GM21723 (cell line): ENCODE data around the gene GLP2R.

Experiments used
- ATAC-seq: cut with Tn5 transposase; IDR thresholded peaks from one replicate; pipeline ENCODE4 v1.9.1; 2021; ENCODE audit warnings: mild to moderate bottlenecking, moderate library complexity; ENCODE audit not compliant: unreplicated experiment

The GLP2R gene

DNA sequence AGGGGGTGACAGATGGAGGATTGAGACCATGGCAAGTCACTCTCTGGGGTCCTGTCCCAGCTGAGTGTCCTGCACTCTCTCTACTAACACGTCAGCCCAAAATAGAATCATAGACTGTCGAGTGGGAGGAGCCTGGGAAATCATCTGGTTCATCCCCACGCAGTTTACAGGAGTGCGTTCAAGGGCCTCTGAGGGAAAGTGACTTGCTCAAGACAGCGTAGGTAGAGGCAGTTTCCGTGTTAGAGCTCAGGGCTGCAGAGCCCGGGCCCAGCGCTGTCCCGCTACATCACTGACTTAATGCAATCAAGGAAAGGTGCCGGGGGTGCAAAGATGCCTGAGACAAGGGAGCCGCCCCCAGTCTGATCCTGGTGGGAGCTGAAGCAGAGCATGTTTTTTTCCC, 14.2 kb upstream of the GLP2R start:
- ATAC-seq = no peak

DNA sequence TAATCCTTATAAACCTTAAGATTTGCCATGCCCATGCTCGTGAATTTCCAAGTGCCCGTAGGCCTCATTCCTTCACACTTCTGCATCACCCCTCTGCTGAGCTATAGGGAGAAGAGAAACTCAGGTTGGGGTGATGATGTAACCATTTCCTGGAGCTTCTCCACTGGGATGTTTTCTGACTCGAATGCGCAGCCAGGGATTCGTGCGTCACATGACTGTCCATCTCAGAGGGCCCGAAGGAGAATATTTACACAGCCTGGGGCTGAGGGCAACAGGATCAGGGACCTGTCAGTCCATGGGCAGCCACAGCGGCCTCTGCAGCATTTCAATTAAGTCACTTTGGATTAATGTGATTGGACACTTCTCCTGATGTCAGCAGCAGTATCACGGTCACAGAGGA, 12.6 kb upstream of the GLP2R start:
- ATAC-seq = no peak

DNA sequence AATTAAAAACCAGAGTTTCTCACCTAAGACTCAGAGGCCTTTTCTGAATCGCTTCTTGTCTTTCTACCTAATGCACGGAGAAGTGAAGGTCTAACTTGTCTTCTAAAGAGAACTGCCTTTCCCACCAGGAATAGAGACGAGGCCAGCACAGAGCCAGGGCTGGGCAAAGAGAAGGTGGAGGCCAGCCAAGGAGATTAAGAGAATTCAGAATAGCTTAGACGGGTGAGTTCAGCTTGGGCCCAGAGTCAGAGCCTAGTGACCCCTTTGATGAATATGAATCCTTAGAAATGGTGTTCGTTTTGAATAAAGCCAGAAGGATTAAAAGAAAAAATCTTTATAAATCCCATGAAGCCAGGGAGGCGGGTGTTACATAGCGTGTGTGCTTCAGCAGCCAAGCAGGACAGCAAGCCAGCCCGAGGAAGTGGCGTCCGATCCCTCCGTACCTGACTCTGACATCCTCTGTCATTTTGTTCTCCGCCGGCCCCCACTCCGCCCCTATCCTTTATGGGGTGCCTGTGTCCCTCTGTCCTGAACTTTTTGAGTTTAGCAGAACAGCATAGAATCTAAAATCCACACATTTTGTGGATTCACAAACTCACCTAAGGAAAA, 11.3 kb upstream of the GLP2R start:
- no peak for ATAC-seq

DNA sequence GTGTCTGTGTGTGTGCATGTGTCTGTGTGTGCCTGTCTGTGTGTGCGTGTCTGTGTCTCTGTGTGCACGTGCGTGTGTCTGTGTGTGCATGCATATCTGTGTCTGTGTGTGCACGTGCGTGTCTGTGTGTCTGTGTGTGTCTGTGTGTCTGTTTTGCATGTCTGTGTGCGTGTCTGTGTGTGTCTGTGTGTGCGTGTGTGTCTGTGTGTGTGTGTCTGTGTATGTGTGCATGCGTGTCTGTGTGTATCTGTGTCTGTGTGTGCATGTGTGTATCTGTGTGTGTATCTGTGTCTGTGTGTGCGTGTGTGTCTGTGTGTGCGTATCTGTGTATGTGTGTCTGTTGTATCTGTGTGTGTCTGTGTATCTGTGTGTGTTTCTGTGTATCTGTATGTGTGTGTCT, 9.3 kb upstream of the GLP2R start:
- ATAC-seq = no peak

DNA sequence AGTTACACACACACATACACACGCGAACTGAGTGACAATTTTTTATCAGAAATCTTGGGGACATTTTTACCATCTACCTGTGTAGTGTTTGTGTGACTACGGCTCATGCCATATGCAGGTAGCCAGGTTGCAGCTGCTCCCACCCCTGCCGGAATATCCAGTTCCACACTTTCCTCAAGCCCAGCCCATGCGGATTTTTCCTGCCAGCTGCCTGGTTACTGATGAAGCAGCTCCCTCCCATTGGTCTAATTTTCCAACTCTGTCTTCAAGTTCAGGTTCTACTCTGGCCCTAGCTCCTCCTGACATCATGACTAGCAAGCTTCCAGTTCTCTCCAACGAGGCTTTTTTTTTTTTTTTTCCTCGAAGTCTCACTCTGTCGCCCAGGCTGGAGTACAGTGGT, 8.6 kb upstream of the GLP2R start:
- ATAC-seq = no peak

DNA sequence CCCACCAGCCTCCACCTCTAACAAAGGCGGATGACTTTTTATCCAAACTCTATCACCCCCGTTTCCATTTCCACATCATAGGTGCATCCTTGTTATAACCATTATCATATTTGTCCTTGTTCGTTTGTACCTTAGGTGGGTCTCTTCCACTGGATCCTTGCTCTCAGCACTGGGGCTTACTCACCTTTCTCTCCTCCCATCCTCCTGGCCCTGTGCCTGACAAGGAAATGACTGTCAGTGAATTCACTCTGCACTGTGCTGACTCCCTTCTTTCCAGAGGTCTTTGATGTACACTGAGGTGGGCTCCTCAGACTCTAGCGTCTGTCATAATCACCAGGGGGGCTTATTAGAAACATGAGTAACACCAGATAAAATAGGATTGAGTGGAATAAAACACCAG, 7.0 kb upstream of the GLP2R start:
- ATAC-seq = no peak

DNA sequence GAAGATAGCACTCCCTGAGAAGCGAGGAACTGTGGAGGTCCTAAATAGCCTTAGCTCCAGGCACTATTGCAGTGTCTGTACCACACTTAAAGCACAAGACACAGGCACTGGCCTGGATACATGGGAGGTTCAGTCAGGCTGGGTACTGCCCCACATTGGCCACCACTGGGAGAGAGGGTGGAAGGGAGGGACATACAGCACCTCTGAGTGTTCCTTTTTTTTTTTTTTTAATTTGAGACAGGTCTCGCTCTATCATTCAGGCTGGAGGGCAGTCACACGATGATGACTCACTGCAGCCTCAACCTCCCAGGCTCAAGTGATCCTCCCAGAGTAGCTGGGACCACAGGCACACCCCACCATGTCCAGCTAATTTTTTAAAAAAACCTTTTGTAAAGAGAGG, 5.3 kb upstream of the GLP2R start:
- ATAC-seq = no peak

DNA sequence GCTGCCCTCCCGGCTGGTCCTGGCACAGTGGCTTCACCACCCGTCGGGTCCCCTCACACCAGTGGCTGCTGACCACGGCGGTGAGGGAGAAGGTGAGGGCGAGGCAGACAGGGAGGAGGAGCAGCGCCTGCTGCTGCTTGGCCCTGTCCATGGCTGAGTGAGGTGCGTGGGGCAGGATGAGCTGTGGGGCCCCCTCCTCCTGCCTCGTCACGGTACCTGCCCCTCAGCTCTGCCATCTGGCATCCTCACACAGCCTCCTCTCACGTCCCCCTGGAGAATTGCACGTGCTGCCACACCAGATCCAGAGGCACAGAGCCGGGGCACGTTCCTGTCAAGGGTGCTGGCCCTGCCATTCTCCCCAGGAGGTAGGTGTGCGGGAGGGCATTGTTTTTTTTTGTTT, 3.8 kb upstream of the GLP2R start, which contains the start of gene GSG1L2:
TSS of gene GSG1L2 (minus strand) at position 159 of the 400 bp plus-strand sequence. CDS start at position 151, 8 bp downstream.
- ATAC-seq = no peak

DNA sequence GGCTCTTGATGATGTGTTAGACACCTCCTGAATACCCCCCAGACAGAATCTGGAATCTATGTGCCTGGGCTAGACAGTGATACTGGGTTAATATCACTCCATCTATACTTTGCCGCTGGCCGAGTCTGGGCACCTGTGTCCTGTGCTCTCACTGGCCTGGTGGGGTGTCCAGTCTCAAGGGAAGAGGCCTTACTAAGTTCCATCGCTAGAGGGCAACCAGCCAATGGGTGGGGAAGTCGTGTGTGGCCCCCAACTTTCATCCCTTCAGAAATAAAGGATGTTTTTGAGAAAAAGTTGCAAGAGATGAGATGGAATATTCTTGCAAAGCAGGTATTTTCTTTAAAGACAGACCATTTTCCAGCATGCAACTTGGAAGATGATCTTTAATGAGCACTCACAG, 1.6 kb upstream of the GLP2R start:
- ATAC-seq = no peak

DNA sequence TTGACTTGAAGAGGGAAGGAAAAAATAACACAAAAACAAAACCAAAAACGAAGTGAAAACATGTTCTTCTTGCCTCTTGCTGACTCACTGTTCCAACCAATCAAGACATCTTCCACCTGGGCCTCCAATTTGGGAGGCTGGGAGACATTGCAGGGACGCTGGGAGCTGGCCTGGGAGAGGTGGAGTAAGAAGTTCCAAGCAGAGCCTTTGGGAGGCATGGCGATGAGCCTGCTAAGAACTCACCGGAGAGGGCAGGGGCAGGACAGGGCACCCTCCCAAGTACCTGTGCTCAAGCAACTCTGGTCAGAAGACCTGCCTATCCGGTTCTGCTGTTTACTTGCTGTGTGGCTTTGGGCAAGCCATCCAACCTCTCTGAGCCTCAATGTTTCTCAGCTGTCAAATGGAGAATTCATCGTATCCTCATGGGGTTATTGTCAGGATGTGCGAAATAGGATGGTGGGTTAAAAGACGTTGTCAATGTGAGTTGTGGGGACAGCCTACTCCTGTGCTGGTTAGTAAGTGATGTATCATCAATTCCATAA, 856 bp upstream of the GLP2R start:
- ATAC-seq = no peak

DNA sequence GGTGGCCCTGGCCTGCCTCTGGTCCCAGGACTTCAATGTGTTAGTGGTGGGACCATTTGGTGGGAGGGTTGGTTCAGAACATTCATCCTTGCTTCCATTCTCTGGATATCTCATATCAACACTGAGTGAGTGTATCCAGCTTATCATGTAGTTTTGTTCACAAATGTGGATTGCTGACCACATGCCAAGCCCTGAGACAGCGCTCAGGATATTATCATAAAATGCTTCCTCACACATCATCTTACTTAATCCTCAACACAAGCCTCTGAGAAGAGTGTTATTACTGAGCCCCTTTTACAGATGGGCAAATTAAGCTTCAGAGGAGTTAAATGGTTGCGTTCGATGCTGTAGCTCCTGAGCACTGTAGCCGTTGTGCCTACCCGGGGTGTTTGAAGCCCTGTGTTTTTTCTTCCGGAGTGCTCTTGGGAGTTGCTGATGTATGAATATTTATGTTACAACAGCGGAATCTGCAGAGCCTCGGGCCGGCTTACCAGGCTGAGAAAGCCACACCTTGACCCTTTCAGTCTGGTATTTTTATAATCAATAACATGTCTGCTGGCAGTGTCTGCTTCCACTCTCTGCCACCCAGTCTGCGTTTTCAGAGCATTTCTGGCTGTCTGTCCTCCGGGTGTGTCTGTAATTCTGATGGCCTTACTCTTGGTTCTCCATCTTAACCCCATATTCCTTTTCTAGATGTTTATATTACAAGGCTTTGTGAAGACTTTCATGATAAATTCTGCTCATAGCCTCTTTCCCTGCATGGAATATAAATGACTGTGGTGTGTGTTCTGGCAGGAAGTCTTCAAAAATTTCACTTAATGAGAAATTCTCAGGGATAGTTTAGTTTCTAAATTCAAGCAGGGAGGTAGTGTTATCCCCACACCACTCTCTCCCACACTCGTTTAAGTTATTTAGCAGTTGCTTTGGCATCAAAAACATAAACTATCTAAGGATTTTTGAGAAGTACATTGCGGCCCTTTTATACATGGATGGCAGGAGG, 2.9 kb downstream of the GLP2R start:
- ATAC-seq = no peak

DNA sequence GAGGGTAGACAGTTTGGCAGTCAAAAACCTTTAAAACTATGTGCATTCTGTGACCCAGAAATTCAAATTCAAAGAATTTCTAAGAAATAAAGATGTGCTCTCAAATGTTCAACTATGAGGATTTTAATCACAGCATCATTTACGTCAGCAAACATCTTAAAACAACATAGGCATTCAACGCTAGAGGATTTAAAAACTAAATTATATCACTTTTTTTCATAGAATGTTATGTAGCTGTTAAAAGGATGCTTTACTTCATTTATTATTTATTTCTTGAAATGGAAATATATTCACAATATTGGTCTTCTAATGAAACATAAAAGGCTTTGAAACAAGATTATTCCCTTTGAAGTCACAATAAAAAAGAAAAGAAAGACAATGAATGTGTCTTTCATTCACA, 3.6 kb downstream of the GLP2R start:
- ATAC-seq = no peak

DNA sequence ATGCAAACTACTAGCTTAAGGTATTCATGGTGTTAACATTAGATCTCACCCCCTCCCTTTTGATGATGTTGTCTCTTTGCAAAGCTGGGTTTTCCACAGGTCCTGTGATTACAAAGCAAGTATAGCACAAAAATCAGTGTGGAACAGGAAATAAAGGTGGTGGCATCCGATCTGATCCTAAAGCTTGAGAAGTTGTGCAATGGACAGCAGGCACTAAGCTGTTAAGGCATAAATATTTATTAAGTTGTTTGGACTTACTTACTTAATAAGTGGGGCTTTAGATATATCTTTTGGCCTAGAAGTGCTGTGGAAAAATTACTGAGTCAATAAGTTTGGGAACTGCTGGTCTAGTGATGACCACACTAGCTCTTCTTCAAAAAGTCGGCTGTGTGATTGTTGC, 5.0 kb downstream of the GLP2R start:
- ATAC-seq = no peak

DNA sequence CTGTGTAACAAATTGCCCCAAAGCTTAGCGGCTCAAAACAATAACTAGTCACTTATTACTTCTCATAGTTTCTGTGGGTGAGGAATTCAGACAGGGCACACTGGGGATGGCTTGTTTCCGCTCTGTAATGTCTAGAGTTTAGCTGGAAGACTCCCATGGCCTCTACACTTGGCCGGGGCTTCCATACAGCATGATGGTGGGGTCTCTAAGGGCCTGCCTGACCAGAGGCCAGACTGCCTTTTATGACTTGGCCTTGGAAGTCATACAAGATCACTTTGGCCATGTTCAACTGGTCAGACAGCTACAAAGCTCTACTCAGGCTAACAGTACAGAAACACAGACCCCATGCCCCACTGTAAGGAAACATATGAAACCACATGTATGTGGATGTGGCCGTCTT, 8.2 kb downstream of the GLP2R start:
- ATAC-seq = no peak

DNA sequence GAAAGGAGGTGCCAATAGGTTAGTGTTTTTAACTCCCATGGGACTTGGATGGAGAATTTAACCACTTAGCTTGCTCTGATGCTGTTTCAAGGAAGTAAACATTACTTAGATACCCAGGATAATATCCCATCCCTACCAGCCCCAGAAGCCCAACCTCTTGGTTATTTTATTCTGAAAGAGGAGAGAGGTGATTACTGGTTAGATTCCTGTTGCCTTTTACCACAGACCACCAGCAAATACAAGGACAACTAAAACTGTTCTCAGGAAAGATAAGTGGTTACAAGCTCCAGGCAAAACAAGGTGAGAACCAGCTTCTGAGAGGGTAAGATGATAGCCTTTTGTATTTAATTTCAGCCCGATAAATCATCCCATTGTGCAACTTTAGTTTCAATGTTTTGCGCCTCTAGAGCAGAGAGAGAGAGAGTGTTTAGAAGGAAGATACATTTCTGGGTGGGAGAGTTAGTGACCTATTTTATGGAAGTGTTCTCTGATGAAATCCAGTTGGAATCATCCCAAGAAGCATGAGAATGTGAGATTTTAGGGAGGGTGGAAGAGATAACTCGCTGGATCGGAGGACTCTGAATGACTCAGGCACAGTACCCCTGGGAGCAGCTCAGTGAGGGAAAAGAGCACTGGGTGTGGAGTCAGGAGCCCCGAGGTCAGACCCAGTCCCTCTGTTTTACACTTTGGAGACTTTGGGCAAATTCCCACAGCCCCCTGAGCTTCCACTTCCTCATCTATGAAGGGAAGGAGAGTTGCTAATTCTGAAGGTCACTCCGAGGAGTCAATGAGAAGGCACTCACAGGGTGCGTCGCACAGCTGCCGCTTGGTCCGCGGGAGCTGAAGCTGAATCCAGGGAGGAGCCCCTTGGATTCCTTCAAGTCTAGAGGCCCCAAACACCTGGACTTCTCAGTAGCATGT, 12.1 kb downstream of the GLP2R start:
- ATAC-seq = no peak

DNA sequence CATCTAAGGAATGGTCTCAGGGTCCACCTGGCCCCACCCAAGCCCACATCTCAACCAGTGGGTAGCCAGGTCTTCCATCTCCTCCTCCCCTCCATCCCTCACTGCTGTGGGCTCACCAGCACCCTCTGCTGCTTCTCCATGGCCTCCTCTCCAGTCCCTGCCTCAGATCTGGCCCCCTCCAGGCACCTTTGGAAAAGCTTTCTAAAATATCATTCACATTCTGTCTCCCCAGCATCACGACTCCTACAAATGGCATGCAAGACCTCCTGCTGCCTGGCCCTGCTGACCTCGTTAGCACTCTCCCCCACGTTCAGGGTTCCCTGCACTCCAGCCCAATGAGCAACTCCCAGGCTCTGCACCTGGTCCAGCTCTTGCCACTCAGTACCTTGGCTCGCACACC, 13.7 kb downstream of the GLP2R start:
- ATAC-seq = no peak

DNA sequence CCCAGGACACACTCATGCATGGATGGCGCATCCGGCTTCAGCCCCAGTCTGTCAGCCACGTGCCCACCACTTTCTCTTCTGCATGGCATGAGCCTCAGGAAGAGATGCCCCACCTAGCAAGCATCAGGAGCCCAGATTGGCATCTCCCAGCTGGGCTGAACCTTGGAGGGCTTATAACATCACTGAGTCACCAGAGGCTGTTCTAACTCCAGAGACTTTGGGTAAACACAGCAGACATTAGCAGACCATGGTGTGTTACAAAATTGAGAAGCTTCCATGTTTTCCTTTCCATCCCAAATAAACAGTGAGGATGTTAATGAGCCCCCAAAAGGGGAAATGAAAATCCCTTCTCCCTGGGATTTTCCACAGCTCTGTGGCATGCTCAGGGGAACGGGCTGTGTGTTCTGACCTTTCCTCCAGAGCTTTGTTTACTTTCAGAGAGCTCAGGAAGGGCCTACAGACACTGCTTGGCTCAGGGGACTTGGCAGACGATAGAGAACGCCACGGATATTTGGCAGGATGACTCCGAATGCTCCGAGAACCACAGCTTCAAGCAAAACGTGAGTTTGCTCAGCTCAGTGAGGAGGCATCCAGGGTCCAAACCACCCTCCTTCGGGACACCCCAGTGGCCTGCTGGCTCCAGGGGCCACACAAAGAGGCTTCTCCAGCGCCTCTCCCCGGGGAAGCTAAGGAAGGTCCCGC, 16.5 kb downstream of the GLP2R start:
- no peak for ATAC-seq

DNA sequence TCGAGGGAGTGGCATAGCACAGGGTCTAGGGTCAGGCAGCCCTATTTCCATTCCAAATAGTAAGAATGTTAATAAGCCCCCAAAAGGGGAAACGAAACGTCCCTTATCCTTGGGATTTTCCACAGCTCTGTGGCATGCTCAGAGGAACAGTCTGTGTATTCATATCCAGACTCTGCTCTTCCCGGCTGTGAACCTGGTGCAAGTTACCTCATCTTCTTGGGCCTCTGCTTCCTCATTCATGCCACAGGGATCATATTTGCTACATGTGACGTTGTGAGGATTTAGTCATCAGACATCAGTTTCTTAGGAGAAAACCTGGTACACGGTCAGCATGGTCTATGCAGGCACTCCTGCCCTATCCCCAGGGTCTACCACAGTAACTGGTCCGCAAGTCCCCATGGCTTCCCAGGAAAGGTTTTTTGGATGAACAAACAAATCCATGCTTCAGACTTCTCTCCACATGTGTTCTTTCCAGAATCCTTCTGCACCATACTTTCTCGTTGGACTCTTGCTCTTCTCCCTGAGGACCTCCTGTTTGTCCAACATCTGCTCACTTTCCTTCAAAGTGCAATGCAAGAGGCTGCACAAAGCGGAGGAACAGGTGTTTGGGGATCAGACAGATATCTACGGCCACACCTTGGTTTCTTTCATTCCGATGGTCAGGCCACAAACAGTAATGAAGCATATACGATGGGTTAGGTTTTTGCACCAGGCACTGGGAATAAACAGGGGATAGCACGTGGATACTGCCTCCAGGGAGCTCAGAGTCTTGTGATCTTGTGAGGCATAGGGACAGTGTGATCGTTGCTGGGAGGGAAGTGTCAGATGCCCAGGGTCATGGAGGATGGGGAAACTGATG, 17.7 kb downstream of the GLP2R start:
- no peak for ATAC-seq

DNA sequence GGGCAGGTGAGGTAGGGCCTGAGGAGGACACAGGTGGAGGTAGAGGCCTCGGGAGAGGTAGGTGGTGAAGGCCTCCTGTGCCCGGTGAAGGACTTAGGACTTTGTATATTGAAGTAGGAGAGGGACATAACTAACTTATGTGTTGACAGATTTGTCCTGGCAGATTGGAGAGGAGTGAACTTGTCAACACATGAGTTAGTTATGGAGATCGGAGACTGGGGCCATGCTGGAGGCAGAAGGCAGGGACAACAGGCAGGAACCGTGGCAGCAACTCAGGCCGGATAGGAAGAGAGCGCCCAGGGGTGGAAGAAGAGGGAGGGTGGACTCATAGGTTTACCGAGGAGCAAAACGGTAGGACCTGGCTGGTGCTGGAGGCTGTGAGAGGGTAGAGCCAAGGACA, 18.4 kb downstream of the GLP2R start:
- no peak for ATAC-seq
